Activated CD4-positive, alpha-beta T cell treated with anti-CD3 and anti-CD28 coated beads for 48 hours (primary cell): Measurements from ENCODE around the gene PTPRN2.
"Not testable (repeated sequence)": the region's sequence is repeated elsewhere in the genome, so short reads cannot be mapped to it uniquely, and the experiment has no call there.

Experiments
- DNase-seq: peaks from one replicate; pipeline ENCODE4 v3.0.0-alpha.2; 2020

PTPRN2 gene

GRCh38 chr7:158431941-158432347, 155.7 kb downstream of the PTPRN2 start:
- no peak for DNase-seq

GRCh38 chr7:158431055-158431940, 156.3 kb downstream of the PTPRN2 start:
- no peak for DNase-seq

- DNase-seq = no peak
These were observed 157.2 kb downstream of the PTPRN2 start for GRCh38 chr7:158430308-158431034.

- DNase-seq = no peak
These were observed 158.5 kb downstream of the PTPRN2 start for GRCh38 chr7:158428837-158429753.

GRCh38 chr7:158428131-158428836, 159.3 kb downstream of the PTPRN2 start:
- DNase-seq = no peak

- not testable (repeated sequence) for DNase-seq
These were observed 161.9 kb downstream of the PTPRN2 start for GRCh38 chr7:158425676-158426075.

- DNase-seq = no peak
These were observed 163.1 kb downstream of the PTPRN2 start for GRCh38 chr7:158424531-158424930.

- no peak for DNase-seq
These were observed 163.6 kb downstream of the PTPRN2 start for GRCh38 chr7:158424011-158424410.

GRCh38 chr7:158422887-158423560, 164.6 kb downstream of the PTPRN2 start:
- DNase-seq = no peak

- DNase-seq = no peak
These were observed 165.3 kb downstream of the PTPRN2 start for GRCh38 chr7:158422196-158422886.

GRCh38 chr7:158421361-158421760, 166.3 kb downstream of the PTPRN2 start:
- no peak for DNase-seq

GRCh38 chr7:158420591-158421340, 166.9 kb downstream of the PTPRN2 start:
- DNase-seq = no peak

GRCh38 chr7:158419238-158419785, 168.3 kb downstream of the PTPRN2 start:
- DNase-seq = no peak

GRCh38 chr7:158418395-158418794, 169.2 kb downstream of the PTPRN2 start:
- not testable (repeated sequence) for DNase-seq

- DNase-seq = no peak
These were observed 171.2 kb downstream of the PTPRN2 start for GRCh38 chr7:158416283-158416933.

- no peak for DNase-seq
These were observed 172.3 kb downstream of the PTPRN2 start for GRCh38 chr7:158415316-158415715.

- no peak for DNase-seq
These were observed 173.1 kb downstream of the PTPRN2 start for GRCh38 chr7:158414486-158414961.

GRCh38 chr7:158414002-158414401, 173.6 kb downstream of the PTPRN2 start:
- no peak for DNase-seq
